ENCODE results near the gene ISYNA1. TPM values are rescaled to one million over a fixed set of nuclear protein-coding genes. Genes with fewer than 3 reads are reported as not detected.

The ISYNA1 gene
- total RNA-seq, 4 donors from 2014 or later = 5.1 to 29.1 (median 7.8) TPM

- intact Hi-C loops (cut with DNase I; ENCODE audit: low total_unique reads) (no loop called here), in situ Hi-C loops (cut with MboI; ENCODE audit: low sequenced_read_pairs in 4 of 4) (loop anchor here in 2 of 4 donors (25.0 kb wide), 1 partner anchor 159 kb away; the partner anchor contains the start of gene IQCN (in 2 of the 2))
- ATAC-seq = no peak
- DNase-seq = no peak
- no peak for TF ChIP-seq CTCF (IDR thresholded peaks at IDR 0.05 in 4 of 5, conservative IDR thresholded peaks at IDR 0.05 in 1 of 5)
- no peak for TF ChIP-seq POLR2A (IDR thresholded peaks at IDR 0.05)
- Histone ChIP-seq H3K27ac (peak overlapping the region; percentile 58 to 92 (median 84)), H3K27me3 (peaks cover 20 to 26% (median 21%) of the 10 kb centered on the region in 3 donors), H3K4me3 (peak overlapping the region in 1 of 4 donors; percentile 62), H3K4me1 (peaks cover 22 to 70% of the 10 kb centered on the region in 2 donors), H3K36me3 (no peaks in the 10 kb centered on the region), H3K9me3 (no peaks in the 10 kb centered on the region)
Measured at GRCh38 chr19:18420930-18421329, 17.0 kb downstream of the ISYNA1 start.

- intact Hi-C loops (cut with DNase I; ENCODE audit: low total_unique reads) = loop anchor here (10.0 kb wide), 1 partner anchor 215 kb away; the partner anchor contains the start of gene RAB3A
- TF ChIP-seq POLR2A (IDR thresholded peaks at IDR 0.05) (no peak), CTCF (IDR thresholded peaks at IDR 0.05 in 4 of 5, conservative IDR thresholded peaks at IDR 0.05 in 1 of 5) (no peak)
- DNase-seq = no peak
- peaks cover 18 to 65% of the 10 kb centered on the region in 2 donors for H3K4me1 ChIP-seq
- peak overlapping the region; percentile 58 to 92 (median 84) for H3K27ac ChIP-seq
- no peaks in the 10 kb centered on the region for H3K36me3 ChIP-seq
- no peak for ATAC-seq
- peaks cover 20 to 26% (median 21%) of the 10 kb centered on the region in 3 donors for H3K27me3 ChIP-seq
- H3K9me3 ChIP-seq = no peaks in the 10 kb centered on the region
- H3K4me3 ChIP-seq = peak overlapping the region; percentile 57 to 69 (median 62)
- in situ Hi-C loops (cut with MboI; ENCODE audit: low sequenced_read_pairs in 4 of 4) = loop anchor here in 2 of 4 donors (25.0 kb wide), 1 partner anchor 158 kb away; the partner anchor contains the start of gene IQCN (in 2 of the 2)
Measured at GRCh38 chr19:18419699-18420460, 18.1 kb downstream of the ISYNA1 start.

GRCh38 chr19:18419195-18419698 lies 18.7 kb downstream of the ISYNA1 start, which contains the start of gene SSBP4:
TSS of gene SSBP4 (plus strand) at chr19:18419398. CDS start at chr19:18419649, 251 bp downstream.
- peaks cover 20 to 26% (median 21%) of the 10 kb centered on the region in 3 donors for H3K27me3 ChIP-seq
- peak; percentile 60 to 64 for ATAC-seq
- H3K27ac ChIP-seq = peak within 1 kb of the TSS; percentile 83 to 92 (median 84)
- in situ Hi-C loops (cut with MboI; ENCODE audit: low sequenced_read_pairs in 4 of 4) (loop anchor here in 2 of 4 donors (25.0 kb wide), 1 partner anchor 157 kb away; the partner anchor contains the start of gene IQCN (in 2 of the 2)), intact Hi-C loops (cut with DNase I; ENCODE audit: low total_unique reads) (loop anchor here (10.0 kb wide), 1 partner anchor 214 kb away; the partner anchor contains the start of gene RAB3A)
- TF ChIP-seq CTCF (IDR thresholded peaks at IDR 0.05 in 4 of 5, conservative IDR thresholded peaks at IDR 0.05 in 1 of 5) = peak in 4 of 5 experiments; percentile 57 to 67 (median 59)
- TF ChIP-seq POLR2A (IDR thresholded peaks at IDR 0.05) = peak; percentile 59 to 60
- no peaks in the 10 kb centered on the region for H3K9me3 ChIP-seq
- peaks cover 18 to 62% of the 10 kb centered on the region in 2 donors for H3K4me1 ChIP-seq
- DNase-seq = peak in 1 of 2 donors; percentile 59
- peak within 1 kb of the TSS; percentile 57 to 69 (median 62) for H3K4me3 ChIP-seq
- no peaks in the 10 kb centered on the region for H3K36me3 ChIP-seq

GRCh38 chr19:18418483-18419194 lies 19.3 kb downstream of the ISYNA1 start:
- in situ Hi-C loops (cut with MboI; ENCODE audit: low sequenced_read_pairs in 4 of 4) (loop anchor here in 2 of 4 donors (25.0 kb wide), 1 partner anchor 156 kb away; the partner anchor contains the start of gene IQCN (in 2 of the 2)), intact Hi-C loops (cut with DNase I; ENCODE audit: low total_unique reads) (loop anchor here (10.0 kb wide), 1 partner anchor 214 kb away; the partner anchor contains the start of gene RAB3A)
- Histone ChIP-seq H3K36me3 (no peaks in the 10 kb centered on the region), H3K9me3 (no peaks in the 10 kb centered on the region), H3K4me3 (peak overlapping the region; percentile 57 to 69 (median 62)), H3K27me3 (peaks cover 20 to 26% (median 21%) of the 10 kb centered on the region in 3 donors), H3K4me1 (peaks cover 18 to 58% of the 10 kb centered on the region in 2 donors), H3K27ac (peak overlapping the region; percentile 83 to 92 (median 84))
- no peak for DNase-seq
- TF ChIP-seq POLR2A (IDR thresholded peaks at IDR 0.05) (no peak), CTCF (IDR thresholded peaks at IDR 0.05 in 4 of 5, conservative IDR thresholded peaks at IDR 0.05 in 1 of 5) (no peak)
- peak in 1 of 2 donors; percentile 3 for ATAC-seq
